Transverse colon (tissue), 3 donors: ENCODE measurements around the gene UBE4A.

Experiments used
- CTCF ChIP-seq, 5 experiments: fragments of 200-600 bp in 3 of 5; fragments of 450-650 bp in 2 of 5; sonication (generic) in 3 of 5; IDR thresholded peaks; 1 replicate in 2 of 5; 2 replicates in 3 of 5; pipeline ENCODE4 v1.5.1; 2016 to 2017; ENCODE audit warnings: antibody characterized with exemption in 5 of 5, inconsistent platforms in 3 of 5, mild to moderate bottlenecking in 2 of 5, moderate library complexity in 1 of 5
- EP300 ChIP-seq: sonication (generic); formaldehyde crosslinking; IDR thresholded peaks from one replicate; pipeline ENCODE4 v1.6.1; 2017; ENCODE audit warnings: antibody characterized with exemption, low read depth
- POLR2A ChIP-seq: fragments of 450-650 bp; IDR thresholded peaks from one replicate; pipeline ENCODE4 v1.6.1; 2016; ENCODE audit warnings: antibody characterized with exemption, mild to moderate bottlenecking, moderate library complexity

DNA sequence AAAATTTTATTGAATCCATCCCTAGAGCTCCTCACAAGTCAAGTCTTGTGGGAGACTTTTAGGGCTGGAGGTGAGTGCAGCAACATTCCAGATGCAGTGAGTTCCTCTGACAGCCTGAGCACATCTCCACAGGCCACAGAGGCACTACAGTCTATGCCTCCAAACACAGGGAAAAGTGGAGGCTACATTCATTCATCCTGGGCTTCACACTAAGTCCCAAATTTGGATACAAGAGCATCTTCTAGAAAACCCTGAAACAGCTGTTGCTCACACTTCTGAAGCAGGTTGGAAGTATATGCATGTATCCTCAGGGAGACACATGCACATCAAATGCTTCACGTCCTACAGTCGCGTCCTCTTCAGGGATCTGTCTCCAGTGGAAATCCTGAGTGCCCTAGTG lies 18.1 kb upstream of the UBE4A start:
- TF ChIP-seq CTCF (IDR thresholded peaks at IDR 0.05) (no peak), EP300 (no peak), POLR2A (no peak)
